K562 (cell line): Measurements from ENCODE around the gene HSPA1L. TPM values are rescaled to one million over a fixed set of nuclear protein-coding genes. Genes with fewer than 3 reads are reported as not detected.
A peak's percentile ranks its signal among the peaks of the same experiment; 100 is the strongest.

ENCODE experiments used
- ATAC-seq: fragments of 200-7000 bp; cut with Tn5 transposase; 3 replicates; pipeline ENCODE4 v1.9.1; 2020; ENCODE audit warnings: moderate library complexity
- BruUV-seq: library from RNA; stranded (reverse); fragments of 400-500 nt; replicated peaks from 2 replicates; lab custom pipeline; 2021; lab: Mats Ljungman, UMichigan
- CTCF ChIA-PET: fragments of 300-600 bp; formaldehyde crosslinking; extraction: SDS; loops from one replicate; lab custom pipeline; 2021; ENCODE audit warnings: low intra/inter-chr PET ratio; lab: Yijun Ruan, JAX
- POLR2A ChIA-PET: fragments of 300-600, 350-650 bp; sonication (Branson Sonifier 250); formaldehyde crosslinking; extraction: SDS; loops from one replicate; lab custom pipeline; 2021; ENCODE audit warnings: antibody characterized with exemption, inconsistent platforms; lab: Yijun Ruan, JAX
- DNase-seq, 4 experiments: peaks; one replicate each; pipeline versions ENCODE4 v3.0.0 to v3.0.0-alpha.2; 2011 to 2018; ENCODE audit warnings: low spot score in 3 of 4, mixed read lengths in 3 of 4; ENCODE audit errors: extremely low read depth in 1 of 4
- FAIRE-seq: peaks from 2 replicates; lab custom pipeline; 2011; peaks lifted over from hg19 to GRCh38; lab: Jason Lieb, UNC
- H2AFZ ChIP-seq: 2 replicates; pipeline ENCODE4 v1.6.0; 2011; ENCODE audit warnings: low read depth, low read length, control low read depth, inconsistent platforms
- H3K27ac ChIP-seq: fragments of 200-600 bp; 3 replicates; pipeline ENCODE4 v1.8.0; 2011; ENCODE audit warnings: low read depth, mild to moderate bottlenecking, control low read depth, inconsistent platforms, low read length, moderate library complexity, mixed read lengths; ENCODE audit errors: extremely low read depth
- H3K27me3 ChIP-seq, 2 experiments: fragments of 300-600 bp in 1 of 2; 2 replicates in 1 of 2; 3 replicates in 1 of 2; pipeline versions ENCODE4 v1.6.0 to v1.8.0; 2011; ENCODE audit warnings: inconsistent platforms in 2 of 2, low read length in 2 of 2, mild to moderate bottlenecking in 1 of 2, mixed read lengths in 1 of 2, moderate library complexity in 1 of 2; ENCODE audit not compliant: control insufficient read depth in 2 of 2, insufficient read depth in 2 of 2
- H3K36me3 ChIP-seq: fragments of 300-600 bp; 3 replicates; pipeline ENCODE4 v1.8.0; 2011; ENCODE audit warnings: mild to moderate bottlenecking, low read length, inconsistent platforms; ENCODE audit not compliant: control insufficient read depth, insufficient read depth
- H3K4me1 ChIP-seq, 2 experiments: fragments of 200-600 bp in 1 of 2; replicated peaks in 1 of 2; 2 replicates in 1 of 2; 3 replicates in 1 of 2; pipeline versions ENCODE4 v1.5.1 to v1.8.0; 2011; ENCODE audit warnings: inconsistent platforms in 2 of 2, low read length in 2 of 2, mild to moderate bottlenecking in 1 of 2, mixed read lengths in 1 of 2, moderate library complexity in 1 of 2; ENCODE audit not compliant: control insufficient read depth in 2 of 2, insufficient read depth in 2 of 2
- H3K4me2 ChIP-seq: 2 replicates; pipeline ENCODE4 v1.6.1; 2011; ENCODE audit warnings: low read length, control low read depth, inconsistent platforms, mixed read lengths; ENCODE audit not compliant: insufficient read depth
- H3K4me3 ChIP-seq: fragments of 200-600 bp; sonication (generic), shearing (Covaris generic); 2 replicates; pipeline ENCODE4 v1.5.1; 2016; ENCODE audit warnings: control low read depth, inconsistent platforms
- H3K79me2 ChIP-seq: fragments of 200-600 bp; 3 replicates; pipeline ENCODE4 v1.8.0; 2011; ENCODE audit warnings: low read length, inconsistent platforms; ENCODE audit not compliant: control insufficient read depth, insufficient read depth
- H3K9ac ChIP-seq, 2 experiments: 2 replicates each; pipeline versions ENCODE4 v1.6.0 to v1.6.1; 2011; ENCODE audit warnings: low read depth in 2 of 2, low read length in 2 of 2, control low read depth in 1 of 2, inconsistent platforms in 1 of 2, mild to moderate bottlenecking in 1 of 2, mixed read lengths in 1 of 2; ENCODE audit not compliant: insufficient read depth in 1 of 2
- H3K9me1 ChIP-seq: one replicate; pipeline ENCODE4 v1.6.0; 2011; ENCODE audit warnings: inconsistent platforms, mild to moderate bottlenecking, low read length, moderate library complexity; ENCODE audit not compliant: control insufficient read depth, insufficient read depth
- H3K9me3 ChIP-seq: replicated peaks from 2 replicates; pipeline ENCODE4 v1.5.1; 2011; ENCODE audit warnings: low read depth, low read length, inconsistent platforms; ENCODE audit not compliant: control insufficient read depth, insufficient read depth
- H4K20me1 ChIP-seq: replicated peaks from 2 replicates; pipeline ENCODE4 v1.6.1; 2011; ENCODE audit warnings: low read length, inconsistent platforms, mixed read lengths; ENCODE audit not compliant: control insufficient read depth, insufficient read depth
- MEF2D ChIP-seq: conservative IDR thresholded peaks from 2 replicates; pipeline ENCODE4 v1.6.1; 2016; ENCODE audit warnings: low read depth, missing genetic modification characterization, missing compliant biosample characterization
- MTA2 ChIP-seq: fragments of 450-650 bp; IDR thresholded peaks from 2 replicates; pipeline ENCODE4 v1.6.1; 2016; ENCODE audit warnings: low read depth
- RBM14 ChIP-seq: fragments of 200-400 bp; formaldehyde crosslinking; IDR thresholded peaks from 2 replicates; pipeline ENCODE4 v1.6.1; 2018; ENCODE audit warnings: low read depth, mild to moderate bottlenecking, low read length, moderate library complexity, borderline replicate concordance; ENCODE audit not compliant: insufficient read depth
- TRIM28 ChIP-seq: fragments of 450-650 bp; IDR thresholded peaks from 2 replicates; pipeline ENCODE4 v1.6.1; 2017
- ZBTB7A ChIP-seq: IDR thresholded peaks from 2 replicates; pipeline ENCODE4 v1.6.1; 2011; ENCODE audit warnings: low read depth, mild to moderate bottlenecking, low read length, moderate library complexity, borderline replicate concordance; ENCODE audit not compliant: control insufficient read depth
- ZNF324 ChIP-seq: fragments of 250-450 bp; sonication (Bioruptor Pico); IDR thresholded peaks from 2 replicates; pipeline ENCODE4 v1.4.0; 2020; ENCODE audit warnings: mild to moderate bottlenecking
- WGBS: fragments of 100-300 bp; shearing (Covaris generic); methylation state at CpG from one replicate; pipeline ENCODE4 v1.1.6; 2016; ENCODE audit warnings: low coverage, mixed read lengths; ENCODE audit not compliant: insufficient coverage; ENCODE audit errors: missing lambda C conversion rate; 5-methylcytosine and 5-hydroxymethylcytosine counted together
- in situ Hi-C: fragments of 300-500 bp; cut with MboI; formaldehyde crosslinking; loops from 4 replicates; pipeline ENCODE4 v1.15.0; 2018; ENCODE audit warnings: inconsistent platforms, mixed read lengths
- intact Hi-C: fragments of 100-400 bp; cut with micrococcal nuclease; formaldehyde crosslinking; loops from 2 replicates; pipeline ENCODE4 v1.14.2; 2022
- polyA plus RNA-seq, 8 experiments: library from polyadenylated mRNA; depleted of rRNA in 4 of 8; stranded (reverse) in 5 of 8; unstranded in 3 of 8; fragments of >200 nt; fragmentation: Nextera tagmentation in 2 of 8; fragmentation: Illumina TruSeq in 1 of 8; extraction: Ambion mirVana in 2 of 8; extraction: Trizol in 1 of 8; gene quantifications; 2 replicates each; pipeline versions ENCODE4 v1.2.1 to v1.2.3, GENCODE V29; 2011 to 2014; ENCODE audit warnings: inconsistent platforms in 1 of 8, missing spikeins in 1 of 8
- total RNA-seq, 7 experiments: library from RNA; depleted of rRNA in 6 of 7; stranded (reverse); fragments of >200 nt in 6 of 7; fragmentation: Illumina TruSeq in 2 of 7; extraction: Trizol in 2 of 7; gene quantifications; 2 replicates each; pipeline versions ENCODE4 v1.2.1 to v1.2.3, GENCODE V29; 2011 to 2021; ENCODE audit warnings: low replicate concordance in 1 of 7
- TF ChIP-seq, protein P1 (sequence below): IDR thresholded peaks from 2 replicates; pipeline ENCODE4 v1.6.1; 2012; ENCODE audit warnings: low read depth, low read length, improper control_type of control experiment, borderline replicate concordance
- TF ChIP-seq, protein P2 (sequence below): fragments of 450-650 bp; IDR thresholded peaks from 2 replicates; pipeline ENCODE4 v1.6.1; 2018; ENCODE audit not compliant: partially characterized antibody

Gene HSPA1L
- total and polyA plus RNA-seq, 9 of the 15 experiments (the other 6 are each of a cell fraction or from before 2014, with no cell fraction given): 0.14 to 2.1 (median 1.3) TPM

DNA sequence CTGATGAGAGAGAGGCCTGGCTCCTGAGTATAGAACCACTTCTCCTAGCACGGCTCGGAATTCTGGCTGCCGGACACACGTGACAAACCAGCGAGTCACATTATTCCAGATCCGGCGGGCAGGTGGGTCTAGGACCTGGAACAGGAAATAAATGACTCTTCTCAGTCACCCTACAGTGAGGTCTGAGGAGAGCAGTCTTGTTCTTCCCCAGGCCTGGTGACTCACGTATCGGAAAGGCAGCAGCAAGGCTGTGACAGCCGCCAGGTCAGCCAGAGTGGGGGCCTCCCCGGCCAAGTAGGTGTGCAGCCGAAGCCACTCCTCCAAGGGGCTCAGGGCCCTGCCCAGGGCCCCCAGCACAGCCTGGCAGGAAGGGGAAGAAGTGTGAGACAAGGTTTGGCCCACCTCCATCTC, 22.3 kb downstream of the HSPA1L start (continued):
- TF ChIP-seq, protein P1, sequence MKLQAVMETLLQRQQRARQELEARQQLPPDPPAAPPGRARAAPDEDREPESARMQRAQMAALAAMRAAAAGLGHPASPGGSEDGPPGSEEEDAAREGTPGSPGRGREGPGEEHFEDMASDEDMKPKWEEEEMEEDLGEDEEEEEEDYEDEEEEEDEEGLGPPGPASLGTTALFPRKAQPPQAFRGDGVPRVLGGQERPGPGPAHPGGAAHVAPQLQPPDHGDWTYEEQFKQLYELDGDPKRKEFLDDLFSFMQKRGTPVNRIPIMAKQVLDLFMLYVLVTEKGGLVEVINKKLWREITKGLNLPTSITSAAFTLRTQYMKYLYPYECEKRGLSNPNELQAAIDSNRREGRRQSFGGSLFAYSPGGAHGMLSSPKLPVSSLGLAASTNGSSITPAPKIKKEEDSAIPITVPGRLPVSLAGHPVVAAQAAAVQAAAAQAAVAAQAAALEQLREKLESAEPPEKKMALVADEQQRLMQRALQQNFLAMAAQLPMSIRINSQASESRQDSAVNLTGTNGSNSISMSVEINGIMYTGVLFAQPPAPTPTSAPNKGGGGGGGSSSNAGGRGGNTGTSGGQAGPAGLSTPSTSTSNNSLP: no peak
- TF ChIP-seq RBM14 (0 out of 2 replicates have a peak, but pooled peaks have one; percentile 39), ZNF324 (CRISPR knock-in tag) (no peak), MTA2 (no peak), TRIM28 (no peak)

DNA sequence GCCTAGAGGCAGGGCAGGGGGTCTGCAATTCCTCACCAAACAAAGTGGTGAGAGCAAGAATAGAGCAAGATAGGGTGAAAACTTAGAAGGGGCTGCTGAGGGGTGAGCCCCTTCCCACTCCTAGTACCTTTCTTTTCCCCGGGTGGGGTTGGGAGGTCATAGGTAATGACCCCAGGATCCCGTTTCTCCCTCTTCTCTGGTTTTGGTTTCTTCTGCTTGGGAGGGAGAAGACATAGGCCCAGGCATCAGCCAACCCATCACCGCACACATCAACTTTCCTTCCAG, 23.1 kb downstream of the HSPA1L start:
- H3K27me3 ChIP-seq: no peaks in the 10 kb centered on the region
- WGBS: 81% methylated on average over 3 of the region's 3 CpGs
- H3K4me1 ChIP-seq: peaks cover 17 to 44% of the 10 kb centered on the region in 2 experiments
- peaks cover 59% of the 10 kb centered on the region for H3K79me2 ChIP-seq
- in situ Hi-C loops (no loop called here), intact Hi-C loops (no loop called here)
- no peak overlapping the region for H2AFZ ChIP-seq
- POLR2A ChIA-PET: interaction anchor here (0.6 to 4.8 kb wide), 14 partner anchors 13 to 1061 kb away, joined by 3 to 47 read pairs (median 4); partner anchors contain the start of genes GPANK1, HSPA1A, HSPA1L and LSM2
- CTCF ChIA-PET: no interaction called here
- FAIRE-seq (no peak), DNase-seq (peak in 3 of 4 experiments; percentile 17 to 18 (median 17)), ATAC-seq (no peak)
- H3K9ac ChIP-seq: peak overlapping the region in 1 of 2 experiments; percentile 80; a peak in 2 of 4 replicates
- H3K36me3 ChIP-seq: peaks cover 70% of the 10 kb centered on the region
- no peak for TF ChIP-seq MEF2D
- TF ChIP-seq, protein P2, sequence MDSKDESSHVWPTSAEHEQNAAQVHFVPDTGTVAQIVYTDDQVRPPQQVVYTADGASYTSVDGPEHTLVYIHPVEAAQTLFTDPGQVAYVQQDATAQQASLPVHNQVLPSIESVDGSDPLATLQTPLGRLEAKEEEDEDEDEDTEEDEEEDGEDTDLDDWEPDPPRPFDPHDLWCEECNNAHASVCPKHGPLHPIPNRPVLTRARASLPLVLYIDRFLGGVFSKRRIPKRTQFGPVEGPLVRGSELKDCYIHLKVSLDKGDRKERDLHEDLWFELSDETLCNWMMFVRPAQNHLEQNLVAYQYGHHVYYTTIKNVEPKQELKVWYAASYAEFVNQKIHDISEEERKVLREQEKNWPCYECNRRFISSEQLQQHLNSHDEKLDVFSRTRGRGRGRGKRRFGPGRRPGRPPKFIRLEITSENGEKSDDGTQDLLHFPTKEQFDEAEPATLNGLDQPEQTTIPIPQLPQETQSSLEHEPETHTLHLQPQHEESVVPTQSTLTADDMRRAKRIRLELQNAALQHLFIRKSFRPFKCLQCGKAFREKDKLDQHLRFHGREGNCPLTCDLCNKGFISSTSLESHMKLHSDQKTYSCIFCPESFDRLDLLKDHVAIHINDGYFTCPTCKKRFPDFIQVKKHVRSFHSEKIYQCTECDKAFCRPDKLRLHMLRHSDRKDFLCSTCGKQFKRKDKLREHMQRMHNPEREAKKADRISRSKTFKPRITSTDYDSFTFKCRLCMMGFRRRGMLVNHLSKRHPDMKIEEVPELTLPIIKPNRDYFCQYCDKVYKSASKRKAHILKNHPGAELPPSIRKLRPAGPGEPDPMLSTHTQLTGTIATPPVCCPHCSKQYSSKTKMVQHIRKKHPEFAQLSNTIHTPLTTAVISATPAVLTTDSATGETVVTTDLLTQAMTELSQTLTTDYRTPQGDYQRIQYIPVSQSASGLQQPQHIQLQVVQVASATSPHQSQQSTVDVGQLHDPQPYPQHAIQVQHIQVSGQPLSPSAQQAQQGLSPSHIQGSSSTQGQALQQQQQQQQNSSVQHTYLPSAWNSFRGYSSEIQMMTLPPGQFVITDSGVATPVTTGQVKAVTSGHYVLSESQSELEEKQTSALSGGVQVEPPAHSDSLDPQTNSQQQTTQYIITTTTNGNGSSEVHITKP: peak; percentile 86
- TF ChIP-seq ZBTB7A: 0 out of 2 replicates have a peak, but pooled peaks have one; percentile 14
- H3K9me1 ChIP-seq: no peaks in the 10 kb centered on the region
- 0 out of 3 replicates have a peak overlapping the region, but pooled peaks have one; percentile 28 for H3K27ac ChIP-seq
- H4K20me1 ChIP-seq: 0 out of 2 replicates have a peak, but pooled peaks cover 3% of the 10 kb centered on the region
- H3K9me3 ChIP-seq: no peaks in the 10 kb centered on the region
- H3K4me3 ChIP-seq: no peak overlapping the region
- no TSS peak for BruUV-seq
- no peak overlapping the region for H3K4me2 ChIP-seq
